Small intestine (tissue), 7 donors: ENCODE measurements around the gene STARD6. TPM values are rescaled to one million over a fixed set of nuclear protein-coding genes. Genes with fewer than 3 reads are reported as not detected.
"Not testable (repeated sequence)": the region's sequence is repeated elsewhere in the genome, so short reads cannot be mapped to it uniquely, and the experiment has no call there.

Experiments
- DNase-seq, 2 donors: peaks; one replicate each; pipeline versions ENCODE4 v3.0.0 to v3.0.0-alpha.2; 2013
- FAIRE-seq: peaks from 2 replicates; lab custom pipeline; 2012; peaks lifted over from hg19 to GRCh38; lab: Jason Lieb, UNC
- H3K27ac ChIP-seq, 3 donors: one replicate each; pipeline ENCODE4 v1.5.1; 2013; ENCODE audit warnings: low read length in 2 of 3, mild to moderate bottlenecking in 2 of 3, control low read depth in 1 of 3, inconsistent platforms in 1 of 3, low read depth in 1 of 3, moderate library complexity in 1 of 3
- H3K27me3 ChIP-seq, 3 donors: one replicate each; pipeline ENCODE4 v1.6.1; 2013; ENCODE audit warnings: low read length in 3 of 3, inconsistent platforms in 1 of 3; ENCODE audit not compliant: control insufficient read depth in 3 of 3, insufficient read depth in 3 of 3
- H3K36me3 ChIP-seq, 3 donors: one replicate each; pipeline ENCODE4 v1.6.1; 2013; ENCODE audit warnings: low read length in 3 of 3, inconsistent platforms in 1 of 3, low read depth in 1 of 3, mild to moderate bottlenecking in 1 of 3, moderate library complexity in 1 of 3; ENCODE audit not compliant: control insufficient read depth in 3 of 3, insufficient read depth in 2 of 3
- H3K4me1 ChIP-seq, 3 donors: one replicate each; pipeline ENCODE4 v1.6.1; 2013; ENCODE audit warnings: low read length in 2 of 3, inconsistent platforms in 1 of 3, low read depth in 1 of 3, mild to moderate bottlenecking in 1 of 3, moderate library complexity in 1 of 3; ENCODE audit not compliant: control insufficient read depth in 3 of 3, insufficient read depth in 2 of 3
- H3K4me3 ChIP-seq, 3 donors: one replicate each; pipeline ENCODE4 v1.5.1; 2013; ENCODE audit warnings: low read length in 3 of 3, control low read depth in 1 of 3, inconsistent platforms in 1 of 3, low read depth in 1 of 3, mild to moderate bottlenecking in 1 of 3, moderate library complexity in 1 of 3
- H3K9me3 ChIP-seq, 2 donors: one replicate each; pipeline ENCODE4 v1.6.1; 2013; ENCODE audit warnings: low read depth in 1 of 2, low read length in 1 of 2; ENCODE audit not compliant: control insufficient read depth in 2 of 2, insufficient read depth in 1 of 2
- WGBS, 3 donors: extraction: QIAGEN DNeasy Blood & Tissue Kit; methylation state at CpG; one replicate each; pipeline ENCODE4 v1.1.7; 2013; 5-methylcytosine and 5-hydroxymethylcytosine counted together
- polyA plus RNA-seq, 4 donors: library from polyadenylated mRNA; stranded (reverse) in 3 of 4; unstranded in 1 of 4; fragments of 200-250 nt in 3 of 4; fragments of 120-200 nt in 1 of 4; gene quantifications; one replicate each; pipeline versions ENCODE4 v1.2.1 to v1.2.3, GENCODE V29; 2013
- donor health status: healthy with polysubstance abuse.
- donor health status: control.
- donor health status: control.
- donor health status: Bipolar disorder and iron deficiency.
- donor health status: healthy.

The STARD6 gene
- polyA plus RNA-seq, 4 donors = 0.07 TPM; not detected in 3

GRCh38 chr18:54329787-54330186, 27.9 kb downstream of the STARD6 start:
- H3K4me3 ChIP-seq = no peak overlapping the region
- peaks cover 0 to 3% of the 10 kb centered on the region in 2 donors for H3K9me3 ChIP-seq
- no peak overlapping the region for H3K27ac ChIP-seq
- FAIRE-seq (no peak), DNase-seq (no peak)
- no peaks in the 10 kb centered on the region for H3K27me3 ChIP-seq
- no peaks in the 10 kb centered on the region for H3K36me3 ChIP-seq
- H3K4me1 ChIP-seq = no peaks in the 10 kb centered on the region

- FAIRE-seq (no peak), DNase-seq (no peak)
- Histone ChIP-seq H3K27ac (no peak overlapping the region), H3K27me3 (no peaks in the 10 kb centered on the region), H3K36me3 (no peaks in the 10 kb centered on the region), H3K9me3 (peaks cover 0 to 3% of the 10 kb centered on the region in 2 donors), H3K4me1 (no peaks in the 10 kb centered on the region), H3K4me3 (no peak overlapping the region)
- WGBS, 3 donors = 75 to 84% (median 81%) methylated on average over 4 of the region's 4 CpGs
Observed at GRCh38 chr18:54327818-54328217, 29.8 kb downstream of the STARD6 start.

DNA sequence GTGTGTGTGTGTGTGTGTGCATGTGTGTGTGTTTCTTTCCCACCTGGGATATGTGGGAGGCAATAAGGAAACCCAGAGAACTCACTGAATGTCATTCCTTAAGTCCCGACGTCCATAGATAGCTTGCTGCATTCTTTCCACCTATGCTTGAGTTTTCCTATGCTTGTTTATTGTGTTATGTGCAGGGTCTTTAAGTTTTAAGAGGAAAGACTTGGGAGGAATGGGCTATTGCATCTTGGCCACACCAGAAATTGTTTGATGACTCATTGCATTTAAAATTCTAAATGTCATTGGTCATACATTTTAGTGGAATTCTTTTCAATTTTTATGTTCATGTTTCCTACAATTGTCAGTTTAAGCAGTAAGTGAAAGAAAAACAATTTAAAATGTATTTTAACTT, 33.7 kb downstream of the STARD6 start:
- Histone ChIP-seq H3K9me3 (no peaks in the 10 kb centered on the region), H3K27me3 (no peaks in the 10 kb centered on the region), H3K4me1 (no peaks in the 10 kb centered on the region), H3K36me3 (no peaks in the 10 kb centered on the region), H3K4me3 (no peak overlapping the region), H3K27ac (no peak overlapping the region)
- DNase-seq (no peak), FAIRE-seq (no peak)
- 79 to 85% (median 80%) methylated on average over 2 of the region's 2 CpGs for WGBS, 3 donors

- Histone ChIP-seq H3K4me1 (no peaks in the 10 kb centered on the region), H3K27ac (no peak overlapping the region), H3K36me3 (no peaks in the 10 kb centered on the region), H3K9me3 (no peaks in the 10 kb centered on the region), H3K27me3 (no peaks in the 10 kb centered on the region), H3K4me3 (no peak overlapping the region)
- DNase-seq (no peak), FAIRE-seq (no peak)
Observed at GRCh38 chr18:54323561-54323960, 34.1 kb downstream of the STARD6 start.

DNA sequence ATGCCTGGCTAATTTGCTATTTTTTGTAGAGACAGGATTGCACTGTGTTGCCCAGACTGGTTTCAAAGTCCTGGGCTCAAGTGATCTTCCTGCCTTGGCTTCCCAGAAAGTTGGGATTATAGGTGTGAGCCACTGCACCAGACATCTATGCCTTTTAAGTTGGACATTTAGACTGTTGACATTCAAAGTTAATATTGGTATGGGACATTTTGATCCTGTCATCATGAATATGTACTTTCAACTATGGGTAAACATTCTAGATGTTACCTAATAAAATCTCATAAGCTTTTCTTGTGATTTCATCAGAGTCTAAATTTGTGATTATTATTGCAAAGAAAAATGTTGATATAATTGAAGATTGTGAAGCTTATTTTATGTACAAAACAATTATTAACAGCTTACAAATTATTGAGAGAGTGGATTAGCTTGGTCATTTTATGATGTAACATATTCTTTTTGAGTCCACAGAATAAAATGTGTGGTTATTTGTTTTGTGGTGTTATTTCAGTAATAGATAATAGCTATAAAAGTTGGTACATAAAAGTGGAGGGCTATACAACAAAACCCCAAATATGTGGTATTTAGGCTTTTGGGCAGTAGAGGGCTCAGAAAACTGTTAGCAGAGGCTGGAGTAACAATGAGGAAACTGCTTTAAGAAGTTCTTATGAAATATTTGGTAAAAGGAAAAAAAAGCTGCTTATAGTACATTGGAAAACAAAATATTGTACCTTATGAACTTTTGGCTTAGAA, 41.4 kb downstream of the STARD6 start:
- H3K4me1 ChIP-seq = no peaks in the 10 kb centered on the region
- no peaks in the 10 kb centered on the region for H3K9me3 ChIP-seq
- H3K27ac ChIP-seq = no peak overlapping the region
- H3K36me3 ChIP-seq = no peaks in the 10 kb centered on the region
- no peak for FAIRE-seq
- H3K4me3 ChIP-seq = no peak overlapping the region
- H3K27me3 ChIP-seq = no peaks in the 10 kb centered on the region
- DNase-seq = no peak

- not testable (repeated sequence) for H3K36me3 ChIP-seq, H3K27me3 ChIP-seq, H3K9me3 ChIP-seq, H3K4me3 ChIP-seq, DNase-seq, H3K27ac ChIP-seq, H3K4me1 ChIP-seq, FAIRE-seq
- 80 to 91% (median 86%) methylated on average over 8 of the region's 8 CpGs for WGBS, 3 donors
Observed at GRCh38 chr18:54309564-54309963, 48.1 kb downstream of the STARD6 start.

DNA sequence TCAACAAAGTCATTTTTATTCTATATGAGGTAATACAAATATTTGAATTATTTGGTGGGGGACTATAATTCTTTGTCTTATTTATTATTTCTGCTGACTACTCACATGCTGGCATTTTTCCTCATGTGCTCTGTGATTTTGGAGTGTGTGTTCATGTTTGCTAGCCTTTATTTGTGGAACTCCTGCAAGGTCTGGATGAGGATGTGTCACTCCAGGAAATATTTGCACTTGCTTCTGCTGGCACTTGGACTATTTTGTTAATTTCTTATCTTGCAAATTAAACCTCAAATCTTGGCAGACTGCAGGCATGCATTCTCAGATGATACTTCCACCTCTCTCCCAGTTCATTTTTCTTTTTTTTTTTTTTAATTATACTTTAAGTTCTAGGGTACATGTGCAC, 54.2 kb downstream of the STARD6 start:
- Histone ChIP-seq H3K36me3 (no peaks in the 10 kb centered on the region), H3K9me3 (peaks cover 0 to 7% of the 10 kb centered on the region in 2 donors), H3K27me3 (no peaks in the 10 kb centered on the region), H3K4me1 (no peaks in the 10 kb centered on the region), H3K4me3 (no peak overlapping the region), H3K27ac (no peak overlapping the region)
- no peak for DNase-seq
- FAIRE-seq = no peak

GRCh38 chr18:54298991-54299390, 58.7 kb downstream of the STARD6 start:
- not testable (repeated sequence) for FAIRE-seq

GRCh38 chr18:54296062-54296461, 61.6 kb downstream of the STARD6 start:
- WGBS, 3 donors = 91 to 94% (median 92%) methylated on average over 2 of the region's 2 CpGs
- Histone ChIP-seq H3K9me3 (peaks cover 0 to 6% of the 10 kb centered on the region in 2 donors), H3K4me3 (no peak overlapping the region), H3K36me3 (peaks cover 0 to 2% (median 0%) of the 10 kb centered on the region in 3 donors), H3K27me3 (no peaks in the 10 kb centered on the region), H3K4me1 (no peaks in the 10 kb centered on the region), H3K27ac (no peak overlapping the region)
- no peak for FAIRE-seq
- DNase-seq = peak in 1 of 2 donors; percentile 8

More at GRCh38 chr18:54298991-54299390, 58.7 kb downstream of the STARD6 start:
- not testable (repeated sequence) for DNase-seq, H3K4me3 ChIP-seq, H3K4me1 ChIP-seq, H3K9me3 ChIP-seq, H3K27me3 ChIP-seq, H3K36me3 ChIP-seq, H3K27ac ChIP-seq
- WGBS, 3 donors = 94 to 97% (median 95%) methylated on average over 8 of the region's 8 CpGs
